HEK293T (cell line): Measurements from ENCODE around the gene GALNT2.

Experiments used
- BHLHE40 ChIP-seq: fragments of 450-650 bp; IDR thresholded peaks from 2 replicates; pipeline ENCODE4 v1.6.1; 2016; ENCODE audit warnings: mild to moderate bottlenecking, moderate library complexity, borderline replicate concordance
- FOXA1 ChIP-seq: fragments of 450-650 bp; IDR thresholded peaks from 2 replicates; pipeline ENCODE4 v1.6.1; 2016; ENCODE audit warnings: mild to moderate bottlenecking
- L3MBTL2 ChIP-seq: fragments of 450-650 bp; conservative IDR thresholded peaks from 2 replicates; pipeline ENCODE4 v1.6.1; 2016; ENCODE audit warnings: mild to moderate bottlenecking
- LEF1 ChIP-seq: fragments of 450-650 bp; IDR thresholded peaks from 2 replicates; pipeline ENCODE4 v1.6.1; 2017; ENCODE audit warnings: mild to moderate bottlenecking, borderline replicate concordance

- TF ChIP-seq L3MBTL2 = no peak
- no peak for TF ChIP-seq BHLHE40
- no peak for TF ChIP-seq FOXA1
- TF ChIP-seq LEF1 = no peak
Observed at GRCh38 chr1:230191855-230192254, 124.8 kb downstream of the GALNT2 start.
